ENCODE measurements around the gene MIPOL1.
"Not testable (repeated sequence)": the region's sequence is repeated elsewhere in the genome, so short reads cannot be mapped to it uniquely, and the experiment has no call there.

MIPOL1 gene

GRCh38 chr14:37234222-37234621 lies 36.5 kb downstream of the MIPOL1 start:
- no peak for DNase-seq (ENCODE audit: low read depth in 2 of 2)

GRCh38 chr14:37236044-37236443 lies 38.3 kb downstream of the MIPOL1 start:
- not testable (repeated sequence) for DNase-seq (ENCODE audit: low read depth in 2 of 2)

- no peak for DNase-seq (ENCODE audit: low read depth in 2 of 2)
Measured at GRCh38 chr14:37237094-37237493, 39.4 kb downstream of the MIPOL1 start.

GRCh38 chr14:37237735-37238200 lies 40.0 kb downstream of the MIPOL1 start:
- no peak for DNase-seq (ENCODE audit: low read depth in 2 of 2)

GRCh38 chr14:37241198-37241597 lies 43.5 kb downstream of the MIPOL1 start:
- DNase-seq (ENCODE audit: low read depth in 2 of 2): no peak

- no peak for DNase-seq (ENCODE audit: low read depth in 2 of 2)
Measured at GRCh38 chr14:37246427-37246829, 48.7 kb downstream of the MIPOL1 start.

- no peak for DNase-seq (ENCODE audit: low read depth in 2 of 2)
Measured at GRCh38 chr14:37247791-37248461, 50.2 kb downstream of the MIPOL1 start.

GRCh38 chr14:37251775-37252174 lies 54.0 kb downstream of the MIPOL1 start:
- DNase-seq (ENCODE audit: low read depth in 2 of 2): no peak

GRCh38 chr14:37252434-37252833 lies 54.7 kb downstream of the MIPOL1 start:
- DNase-seq (ENCODE audit: low read depth in 2 of 2): no peak

GRCh38 chr14:37253905-37254304 lies 56.2 kb downstream of the MIPOL1 start:
- DNase-seq (ENCODE audit: low read depth in 2 of 2): no peak

GRCh38 chr14:37254411-37254947 lies 56.7 kb downstream of the MIPOL1 start:
- DNase-seq (ENCODE audit: low read depth in 2 of 2): no peak

- DNase-seq (ENCODE audit: low read depth in 2 of 2): no peak
Measured at GRCh38 chr14:37257501-37258070, 59.8 kb downstream of the MIPOL1 start.

- no peak for DNase-seq (ENCODE audit: low read depth in 2 of 2)
Measured at GRCh38 chr14:37262649-37263048, 64.9 kb downstream of the MIPOL1 start.

- no peak for DNase-seq (ENCODE audit: low read depth in 2 of 2)
Measured at GRCh38 chr14:37263656-37264236, 66.0 kb downstream of the MIPOL1 start.

- DNase-seq (ENCODE audit: low read depth in 2 of 2): no peak
Measured at GRCh38 chr14:37268788-37269187, 71.1 kb downstream of the MIPOL1 start.

GRCh38 chr14:37270629-37271028 lies 72.9 kb downstream of the MIPOL1 start:
- no peak for DNase-seq (ENCODE audit: low read depth in 2 of 2)

GRCh38 chr14:37272569-37272968 lies 74.8 kb downstream of the MIPOL1 start:
- DNase-seq (ENCODE audit: low read depth in 2 of 2): no peak

GRCh38 chr14:37274652-37275051 lies 76.9 kb downstream of the MIPOL1 start:
- DNase-seq (ENCODE audit: low read depth in 2 of 2): no peak

- DNase-seq (ENCODE audit: low read depth in 2 of 2): no peak
Measured at GRCh38 chr14:37275963-37276362, 78.2 kb downstream of the MIPOL1 start.

GRCh38 chr14:37278636-37279538 lies 81.2 kb downstream of the MIPOL1 start:
- no peak for DNase-seq (ENCODE audit: low read depth in 2 of 2)

- DNase-seq (ENCODE audit: low read depth in 2 of 2): no peak
Measured at GRCh38 chr14:37279818-37280217, 82.1 kb downstream of the MIPOL1 start.

GRCh38 chr14:37284760-37285159 lies 87.0 kb downstream of the MIPOL1 start:
- DNase-seq (ENCODE audit: low read depth in 2 of 2): no peak
